ENCODE data around the gene RFT1.

The RFT1 gene, protein sequence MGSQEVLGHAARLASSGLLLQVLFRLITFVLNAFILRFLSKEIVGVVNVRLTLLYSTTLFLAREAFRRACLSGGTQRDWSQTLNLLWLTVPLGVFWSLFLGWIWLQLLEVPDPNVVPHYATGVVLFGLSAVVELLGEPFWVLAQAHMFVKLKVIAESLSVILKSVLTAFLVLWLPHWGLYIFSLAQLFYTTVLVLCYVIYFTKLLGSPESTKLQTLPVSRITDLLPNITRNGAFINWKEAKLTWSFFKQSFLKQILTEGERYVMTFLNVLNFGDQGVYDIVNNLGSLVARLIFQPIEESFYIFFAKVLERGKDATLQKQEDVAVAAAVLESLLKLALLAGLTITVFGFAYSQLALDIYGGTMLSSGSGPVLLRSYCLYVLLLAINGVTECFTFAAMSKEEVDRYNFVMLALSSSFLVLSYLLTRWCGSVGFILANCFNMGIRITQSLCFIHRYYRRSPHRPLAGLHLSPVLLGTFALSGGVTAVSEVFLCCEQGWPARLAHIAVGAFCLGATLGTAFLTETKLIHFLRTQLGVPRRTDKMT

GRCh38 chr3:53130179-53131061 is at the start of gene RFT1:
RFT1 (minus strand) TSS chr3:53130435; CDS start chr3:53130400, 35 bp downstream.
- Histone ChIP-seq H3K4me3 (ENCODE audit: low read length) (peak within 1 kb of the TSS; percentile 80), H3K36me3 (ENCODE audit: control insufficient read depth, insufficient read depth, low read length) (no peaks in the 10 kb centered on the region), H3K9me3 (ENCODE audit: control insufficient read depth, low read length) (no peaks in the 10 kb centered on the region), H3K27me3 (ENCODE audit: control insufficient read depth, insufficient read depth, low read length) (no peaks in the 10 kb centered on the region), H3K4me1 (ENCODE audit: control insufficient read depth, insufficient read depth, low read length) (peaks cover 27% of the 10 kb centered on the region), H3K9ac (ENCODE audit: low read length) (peak within 1 kb of the TSS; percentile 88)

DNA sequence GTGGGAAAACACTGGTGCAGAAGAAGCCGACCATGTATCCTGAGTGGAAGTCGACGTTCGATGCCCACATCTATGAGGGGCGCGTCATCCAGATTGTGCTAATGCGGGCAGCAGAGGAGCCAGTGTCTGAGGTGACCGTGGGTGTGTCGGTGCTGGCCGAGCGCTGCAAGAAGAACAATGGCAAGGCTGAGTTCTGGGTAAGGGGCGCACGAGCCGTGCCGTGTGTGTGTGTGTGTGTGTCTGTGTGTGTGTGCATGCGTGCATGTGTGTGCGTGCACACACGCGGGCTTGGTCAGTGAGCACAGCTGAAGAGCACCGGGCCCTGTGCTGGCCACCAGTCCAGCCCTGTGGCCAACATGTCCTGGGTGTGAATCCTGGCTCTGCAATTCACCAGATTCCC is 49.3 kb upstream of the RFT1 start:
- H3K27me3 ChIP-seq (ENCODE audit: control insufficient read depth, insufficient read depth, low read length): no peaks in the 10 kb centered on the region
- H3K4me1 ChIP-seq (ENCODE audit: control insufficient read depth, insufficient read depth, low read length): no peaks in the 10 kb centered on the region
- H3K36me3 ChIP-seq (ENCODE audit: control insufficient read depth, insufficient read depth, low read length): peaks cover 46% of the 10 kb centered on the region

GRCh38 chr3:53178246-53178645 is 48.0 kb upstream of the RFT1 start:
- Histone ChIP-seq H3K4me3 (ENCODE audit: low read length) (no peak overlapping the region), H3K4me1 (ENCODE audit: control insufficient read depth, insufficient read depth, low read length) (no peaks in the 10 kb centered on the region), H3K36me3 (ENCODE audit: control insufficient read depth, insufficient read depth, low read length) (peaks cover 44% of the 10 kb centered on the region), H3K27me3 (ENCODE audit: control insufficient read depth, insufficient read depth, low read length) (no peaks in the 10 kb centered on the region), H3K9me3 (ENCODE audit: control insufficient read depth, low read length) (no peaks in the 10 kb centered on the region), H3K9ac (ENCODE audit: low read length) (no peak overlapping the region)

More for the DNA sequence above, 49.3 kb upstream of the RFT1 start:
- Histone ChIP-seq H3K4me3 (ENCODE audit: low read length) (no peak overlapping the region), H3K9me3 (ENCODE audit: control insufficient read depth, low read length) (no peaks in the 10 kb centered on the region), H3K9ac (ENCODE audit: low read length) (no peak overlapping the region)

GRCh38 chr3:53175613-53176540 is 45.6 kb upstream of the RFT1 start:
- Histone ChIP-seq H3K9ac (ENCODE audit: low read length) (no peak overlapping the region), H3K4me3 (ENCODE audit: low read length) (no peak overlapping the region), H3K36me3 (ENCODE audit: control insufficient read depth, insufficient read depth, low read length) (peaks cover 28% of the 10 kb centered on the region), H3K4me1 (ENCODE audit: control insufficient read depth, insufficient read depth, low read length) (peaks cover 16% of the 10 kb centered on the region), H3K27me3 (ENCODE audit: control insufficient read depth, insufficient read depth, low read length) (no peaks in the 10 kb centered on the region), H3K9me3 (ENCODE audit: control insufficient read depth, low read length) (no peaks in the 10 kb centered on the region)

GRCh38 chr3:53174346-53175250 is 44.4 kb upstream of the RFT1 start:
- no peaks in the 10 kb centered on the region for H3K27me3 ChIP-seq (ENCODE audit: control insufficient read depth, insufficient read depth, low read length)
- H3K9me3 ChIP-seq (ENCODE audit: control insufficient read depth, low read length): no peaks in the 10 kb centered on the region
- no peak overlapping the region for H3K9ac ChIP-seq (ENCODE audit: low read length)
- peaks cover 29% of the 10 kb centered on the region for H3K4me1 ChIP-seq (ENCODE audit: control insufficient read depth, insufficient read depth, low read length)
- H3K36me3 ChIP-seq (ENCODE audit: control insufficient read depth, insufficient read depth, low read length): peaks cover 22% of the 10 kb centered on the region
- no peak overlapping the region for H3K4me3 ChIP-seq (ENCODE audit: low read length)

DNA sequence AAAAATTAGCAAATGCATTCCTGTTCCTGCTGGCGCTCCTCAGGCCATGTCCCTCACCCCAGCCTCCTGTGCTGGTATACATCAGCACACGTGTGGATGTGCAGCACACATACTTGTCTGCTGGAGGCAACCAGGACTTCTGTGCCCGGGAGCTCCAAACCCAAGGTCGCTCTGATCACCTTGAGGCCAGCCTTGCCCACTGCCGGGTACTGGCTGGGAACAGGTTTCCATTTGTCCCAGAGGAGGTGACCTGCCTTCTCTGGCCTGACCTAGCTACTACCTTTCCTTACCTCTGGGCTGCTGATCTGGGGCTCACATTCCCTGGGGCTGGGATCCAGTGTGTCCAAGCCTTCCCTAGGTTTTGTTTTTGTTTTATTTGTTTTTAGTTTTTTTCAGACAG is 42.9 kb upstream of the RFT1 start:
- no peak overlapping the region for H3K4me3 ChIP-seq (ENCODE audit: low read length)
- no peak overlapping the region for H3K9ac ChIP-seq (ENCODE audit: low read length)
- no peaks in the 10 kb centered on the region for H3K27me3 ChIP-seq (ENCODE audit: control insufficient read depth, insufficient read depth, low read length)
- H3K4me1 ChIP-seq (ENCODE audit: control insufficient read depth, insufficient read depth, low read length): peaks cover 44% of the 10 kb centered on the region
- no peaks in the 10 kb centered on the region for H3K9me3 ChIP-seq (ENCODE audit: control insufficient read depth, low read length)
- peaks cover 8% of the 10 kb centered on the region for H3K36me3 ChIP-seq (ENCODE audit: control insufficient read depth, insufficient read depth, low read length)

DNA sequence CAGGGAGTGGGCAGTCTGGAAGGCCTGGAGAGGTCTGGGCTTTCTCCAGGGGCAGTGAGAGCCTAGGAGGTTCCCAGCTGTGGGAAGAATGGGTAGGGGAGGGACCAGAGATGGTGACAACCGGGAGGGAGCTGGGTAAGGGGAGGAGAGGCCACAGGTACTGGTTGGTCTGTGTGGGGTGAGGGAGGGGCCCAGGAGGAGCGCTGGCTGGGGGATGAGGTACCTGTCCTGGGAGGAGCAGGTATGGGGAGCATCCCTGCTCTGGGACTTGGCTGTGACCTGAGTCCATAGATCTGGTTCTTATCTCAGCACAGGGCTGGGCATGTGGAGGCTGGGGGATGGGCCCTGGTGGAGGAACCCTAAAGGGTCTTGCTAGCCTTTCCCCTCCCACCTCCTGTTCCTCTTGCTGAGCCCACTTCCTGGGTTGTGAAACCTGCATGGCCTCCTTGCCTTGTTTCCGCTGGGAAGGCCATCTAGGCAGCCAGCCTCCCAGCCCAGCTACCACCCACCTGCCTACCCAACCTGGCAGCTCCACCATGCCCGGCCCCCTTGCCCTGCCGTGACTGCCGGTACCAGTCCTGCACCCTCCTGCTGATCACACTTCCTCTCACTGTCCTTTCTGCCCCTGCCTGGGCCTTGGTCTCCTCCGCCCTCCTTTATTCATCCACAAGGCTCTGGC is 41.7 kb upstream of the RFT1 start:
- H3K27me3 ChIP-seq (ENCODE audit: control insufficient read depth, insufficient read depth, low read length): no peaks in the 10 kb centered on the region
- H3K4me3 ChIP-seq (ENCODE audit: low read length): no peak overlapping the region
- no peak overlapping the region for H3K9ac ChIP-seq (ENCODE audit: low read length)
- peaks cover 55% of the 10 kb centered on the region for H3K4me1 ChIP-seq (ENCODE audit: control insufficient read depth, insufficient read depth, low read length)
- no peaks in the 10 kb centered on the region for H3K9me3 ChIP-seq (ENCODE audit: control insufficient read depth, low read length)
- peaks cover 8% of the 10 kb centered on the region for H3K36me3 ChIP-seq (ENCODE audit: control insufficient read depth, insufficient read depth, low read length)

GRCh38 chr3:53171064-53171418 is 40.8 kb upstream of the RFT1 start:
- no peak overlapping the region for H3K4me3 ChIP-seq (ENCODE audit: low read length)
- peak overlapping the region; percentile 9 for H3K9ac ChIP-seq (ENCODE audit: low read length)

DNA sequence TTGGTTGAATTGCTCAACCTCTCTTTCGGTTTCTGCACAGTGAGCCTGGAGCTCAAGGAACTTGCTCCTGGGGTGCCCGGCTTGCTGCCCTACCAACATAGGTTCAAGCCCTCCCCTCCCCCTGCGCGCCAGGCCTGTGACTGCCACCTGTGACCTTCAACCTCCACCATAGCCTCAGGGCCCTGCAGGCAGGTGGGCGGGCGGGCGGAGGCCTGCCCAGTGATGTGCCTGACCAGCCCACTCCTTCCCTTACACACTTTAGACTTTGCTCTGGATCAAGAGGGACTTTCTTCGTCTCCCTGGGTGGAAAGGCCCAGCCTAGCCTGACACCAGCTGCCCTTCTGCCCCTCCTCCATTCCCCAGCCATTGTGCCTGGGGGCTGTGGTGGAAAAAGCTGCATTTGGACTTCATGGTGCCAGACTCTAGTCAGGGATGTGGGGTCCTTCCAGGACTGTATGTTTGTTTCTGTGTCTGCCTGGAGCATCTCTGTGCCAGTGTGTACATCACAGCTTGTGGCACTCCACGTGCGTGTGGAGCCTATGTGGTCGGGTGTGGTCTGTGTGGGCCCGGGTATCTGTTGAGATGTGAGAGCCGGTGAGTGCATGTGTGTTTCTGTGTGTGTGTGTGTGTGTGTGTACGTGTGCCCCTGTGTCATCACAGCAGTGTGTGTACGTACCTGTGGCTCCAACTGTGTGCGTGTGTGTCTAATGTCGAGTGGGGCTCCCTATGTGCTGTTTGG is 40.3 kb upstream of the RFT1 start:
- no peaks in the 10 kb centered on the region for H3K9me3 ChIP-seq (ENCODE audit: control insufficient read depth, low read length)
- H3K9ac ChIP-seq (ENCODE audit: low read length): peak overlapping the region; percentile 9
- H3K36me3 ChIP-seq (ENCODE audit: control insufficient read depth, insufficient read depth, low read length): peaks cover 8% of the 10 kb centered on the region
- H3K4me1 ChIP-seq (ENCODE audit: control insufficient read depth, insufficient read depth, low read length): peaks cover 70% of the 10 kb centered on the region
- H3K4me3 ChIP-seq (ENCODE audit: low read length): no peak overlapping the region
- H3K27me3 ChIP-seq (ENCODE audit: control insufficient read depth, insufficient read depth, low read length): no peaks in the 10 kb centered on the region

More at GRCh38 chr3:53171064-53171418, 40.8 kb upstream of the RFT1 start:
- Histone ChIP-seq H3K4me1 (ENCODE audit: control insufficient read depth, insufficient read depth, low read length) (peaks cover 64% of the 10 kb centered on the region), H3K9me3 (ENCODE audit: control insufficient read depth, low read length) (no peaks in the 10 kb centered on the region), H3K27me3 (ENCODE audit: control insufficient read depth, insufficient read depth, low read length) (no peaks in the 10 kb centered on the region), H3K36me3 (ENCODE audit: control insufficient read depth, insufficient read depth, low read length) (peaks cover 8% of the 10 kb centered on the region)

- no peaks in the 10 kb centered on the region for H3K27me3 ChIP-seq (ENCODE audit: control insufficient read depth, insufficient read depth, low read length)
- peaks cover 8% of the 10 kb centered on the region for H3K36me3 ChIP-seq (ENCODE audit: control insufficient read depth, insufficient read depth, low read length)
- no peak overlapping the region for H3K4me3 ChIP-seq (ENCODE audit: low read length)
- peak overlapping the region; percentile 53 for H3K9ac ChIP-seq (ENCODE audit: low read length)
- H3K4me1 ChIP-seq (ENCODE audit: control insufficient read depth, insufficient read depth, low read length): peaks cover 76% of the 10 kb centered on the region
- H3K9me3 ChIP-seq (ENCODE audit: control insufficient read depth, low read length): no peaks in the 10 kb centered on the region
Measured at GRCh38 chr3:53169832-53170324, 39.6 kb upstream of the RFT1 start.
